K562 (cell line): ENCODE data around the gene EZH2.

ENCODE experiments used
- BCL6 ChIP-seq: fragments of 250-450 bp; sonication (Bioruptor Pico); IDR thresholded peaks from 2 replicates; pipeline ENCODE4 v1.4.0; 2020
- CTCF ChIP-seq, 3 experiments: IDR thresholded peaks in 2 of 3; conservative IDR thresholded peaks in 1 of 3; 2 replicates each; pipeline ENCODE4 v1.5.1; 2011 to 2012; ENCODE audit warnings: low read length in 3 of 3, mild to moderate bottlenecking in 3 of 3, control low read depth in 2 of 3, improper control_type of control experiment in 1 of 3, inconsistent platforms in 1 of 3, low read depth in 1 of 3, mixed read lengths in 1 of 3, moderate library complexity in 1 of 3; ENCODE audit not compliant: insufficient read depth in 2 of 3
- POLR2A ChIP-seq: fragments of 450-650 bp; conservative IDR thresholded peaks from 2 replicates; pipeline ENCODE4 v1.6.1; 2016
- PRPF4 ChIP-seq: fragments of 200-400 bp; formaldehyde crosslinking; IDR thresholded peaks from one replicate; pipeline ENCODE4 v1.6.1; 2017; ENCODE audit warnings: low read length, low read depth, mild to moderate bottlenecking; ENCODE audit not compliant: insufficient read depth, poor library complexity, severe bottlenecking
- TCF7L2 ChIP-seq: fragments of 150-350 bp; IDR thresholded peaks from 2 replicates; pipeline ENCODE4 v1.6.1; 2016; ENCODE audit warnings: low read depth, mild to moderate bottlenecking, low read length, moderate library complexity
- ZNF274 ChIP-seq: IDR thresholded peaks from 2 replicates; pipeline ENCODE4 v1.6.1; 2011; ENCODE audit warnings: low read depth, mild to moderate bottlenecking, low read length, moderate library complexity, borderline replicate concordance

DNA sequence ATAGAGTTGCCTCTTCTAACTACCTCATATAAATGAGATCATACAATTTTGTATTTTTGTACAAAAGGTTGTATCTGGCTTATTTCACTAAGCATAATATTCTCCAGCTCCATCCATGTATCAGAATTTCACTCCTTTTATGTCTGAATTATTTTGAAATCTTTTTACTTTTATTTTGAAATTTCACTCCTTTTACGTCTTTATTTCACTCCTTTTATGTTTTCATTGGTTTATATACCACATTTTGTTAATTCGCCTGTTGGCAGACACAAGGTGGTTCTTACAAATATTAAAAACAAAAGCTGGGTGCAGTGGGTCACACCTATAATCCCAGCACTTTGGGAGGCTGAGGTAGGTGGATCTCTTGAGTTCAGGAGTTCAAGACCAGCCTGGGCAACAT is 5.8 kb downstream of the EZH2 start:
- no peak for TF ChIP-seq CTCF (IDR thresholded peaks at IDR 0.05 in 2 of 3, conservative IDR thresholded peaks at IDR 0.05 in 1 of 3; ENCODE audit: insufficient read depth in 2 of 3, low read depth in 1 of 3, low read length in 3 of 3)
- no peak for TF ChIP-seq BCL6 (CRISPR knock-in tag)
- no peak for TF ChIP-seq POLR2A
- no peak for TF ChIP-seq TCF7L2
- no peak for TF ChIP-seq ZNF274
- TF ChIP-seq PRPF4: no peak
